HepG2 (cell line): Measurements from ENCODE around the gene ATG4B. TPM values are rescaled to one million over a fixed set of nuclear protein-coding genes. Genes with fewer than 3 reads are reported as not detected.

Experiments
- GPN1 ChIP-seq: sonication (generic); formaldehyde crosslinking; IDR thresholded peaks from 2 replicates; pipeline ENCODE4 v1.5.1; 2020; ENCODE audit warnings: missing genetic modification reagents, borderline replicate concordance
- HCFC1 ChIP-seq: fragments of 150-350 bp; IDR thresholded peaks from 2 replicates; pipeline ENCODE4 v1.6.1; 2014; ENCODE audit warnings: low read depth, low read length
- HOXA7 ChIP-seq: sonication (generic); formaldehyde crosslinking; IDR thresholded peaks from 2 replicates; pipeline ENCODE4 v1.8.1; 2022; ENCODE audit warnings: mild to moderate bottlenecking, missing genetic modification reagents, moderate library complexity
- MYC ChIP-seq: sonication (generic); formaldehyde crosslinking; IDR thresholded peaks from 2 replicates; pipeline ENCODE4 v1.9.0; 2021; ENCODE audit warnings: missing genetic modification reagents, borderline replicate concordance
- NCOA5 ChIP-seq: sonication (generic); formaldehyde crosslinking; IDR thresholded peaks from 2 replicates; pipeline ENCODE4 v1.4.0; 2020; ENCODE audit warnings: missing genetic modification reagents
- NFATC3 ChIP-seq: sonication (generic); formaldehyde crosslinking; IDR thresholded peaks from 2 replicates; pipeline ENCODE4 v1.5.1; 2020; ENCODE audit warnings: mild to moderate bottlenecking, missing genetic modification reagents
- RFXAP ChIP-seq: sonication (generic); formaldehyde crosslinking; IDR thresholded peaks from 2 replicates; pipeline ENCODE4 v1.4.0; 2020; ENCODE audit warnings: missing genetic modification reagents, borderline replicate concordance
- TSC22D2 ChIP-seq: sonication (generic); formaldehyde crosslinking; IDR thresholded peaks from 2 replicates; pipeline ENCODE4 v1.5.1; 2020; ENCODE audit warnings: missing genetic modification reagents, mild to moderate bottlenecking, borderline replicate concordance
- U2AF2 ChIP-seq: fragments of 200-400 bp; formaldehyde crosslinking; IDR thresholded peaks from 2 replicates; pipeline ENCODE4 v1.6.1; 2017; ENCODE audit warnings: low read depth, mild to moderate bottlenecking, low read length
- ZBTB38 ChIP-seq: sonication (generic); formaldehyde crosslinking; IDR thresholded peaks from 2 replicates; pipeline ENCODE4 v1.5.1; 2020; ENCODE audit warnings: mild to moderate bottlenecking, missing genetic modification reagents
- ZNF263 ChIP-seq: sonication (generic); formaldehyde crosslinking; IDR thresholded peaks from 2 replicates; pipeline ENCODE4 v1.4.0; 2020; ENCODE audit warnings: missing genetic modification reagents
- ZNF430 ChIP-seq: sonication (generic); formaldehyde crosslinking; IDR thresholded peaks from 2 replicates; pipeline ENCODE4 v1.9.0; 2021; ENCODE audit warnings: mild to moderate bottlenecking, missing genetic modification reagents
- ZNF501 ChIP-seq: sonication (generic); formaldehyde crosslinking; IDR thresholded peaks from 2 replicates; pipeline ENCODE4 v1.5.1; 2020; ENCODE audit warnings: mild to moderate bottlenecking, moderate library complexity, missing genetic modification reagents
- ZNF598 ChIP-seq: sonication (generic); formaldehyde crosslinking; IDR thresholded peaks from 2 replicates; pipeline ENCODE4 v1.5.1; 2020; ENCODE audit warnings: mild to moderate bottlenecking, missing genetic modification reagents, borderline replicate concordance
- ZNF766 ChIP-seq: sonication (generic); formaldehyde crosslinking; IDR thresholded peaks from 2 replicates; pipeline ENCODE4 v1.5.0; 2020; ENCODE audit warnings: missing genetic modification reagents, borderline replicate concordance
- ZNF777 ChIP-seq: sonication (generic); formaldehyde crosslinking; IDR thresholded peaks from 2 replicates; pipeline ENCODE4 v1.4.0; 2020; ENCODE audit warnings: missing genetic modification reagents
- polyA plus RNA-seq, 8 experiments: library from polyadenylated mRNA; depleted of rRNA in 3 of 8; stranded (reverse) in 7 of 8; unstranded in 1 of 8; fragments of >200 nt; fragmentation: Illumina TruSeq in 4 of 8; extraction: Trizol in 4 of 8; gene quantifications; 2 replicates each; pipeline versions ENCODE4 v1.2.1 to v1.2.3, GENCODE V29; 2011 to 2016; ENCODE audit warnings: low read depth in 4 of 8, missing spikeins in 1 of 8, mixed read lengths in 1 of 8; ENCODE audit not compliant: insufficient read depth in 1 of 8
- total RNA-seq, 5 experiments: library from RNA; depleted of rRNA; stranded (reverse); fragments of >200 nt; fragmentation: Illumina TruSeq; extraction: Trizol; gene quantifications; 2 replicates each; pipeline ENCODE4 v1.2.3, GENCODE V29; 2016; ENCODE audit warnings: low read depth in 1 of 5
- TF ChIP-seq, protein P1 (sequence below): sonication (generic); formaldehyde crosslinking; IDR thresholded peaks from 2 replicates; pipeline ENCODE4 v1.4.0; 2020; ENCODE audit warnings: mild to moderate bottlenecking, missing genetic modification reagents, borderline replicate concordance
- TF ChIP-seq, protein P2 (sequence below): sonication (generic); formaldehyde crosslinking; IDR thresholded peaks from 2 replicates; pipeline ENCODE4 v1.9.0; 2021; ENCODE audit warnings: missing genetic modification reagents, borderline replicate concordance
- TF ChIP-seq, protein P3 (sequence below): sonication (generic); formaldehyde crosslinking; IDR thresholded peaks from 2 replicates; pipeline ENCODE4 v1.5.1; 2020; ENCODE audit warnings: mild to moderate bottlenecking, missing genetic modification reagents, borderline replicate concordance
- TF ChIP-seq, protein P4 (sequence below): sonication (generic); formaldehyde crosslinking; IDR thresholded peaks from 2 replicates; pipeline ENCODE4 v1.5.0; 2020; ENCODE audit warnings: missing genetic modification reagents
- TF ChIP-seq, protein P5 (sequence below): IDR thresholded peaks from 2 replicates; pipeline ENCODE4 v1.6.1; 2016; ENCODE audit warnings: missing genetic modification reagents, missing compliant biosample characterization
- TF ChIP-seq, protein P6 (sequence below): sonication (generic); formaldehyde crosslinking; conservative IDR thresholded peaks from 2 replicates; pipeline ENCODE4 v1.4.0; 2020; ENCODE audit warnings: missing genetic modification reagents

Gene ATG4B
- total and polyA plus RNA-seq, 2 of the 13 experiments (the other 11 are each of a cell fraction or from before 2014, with no cell fraction given) = 95.5 to 239 TPM

DNA sequence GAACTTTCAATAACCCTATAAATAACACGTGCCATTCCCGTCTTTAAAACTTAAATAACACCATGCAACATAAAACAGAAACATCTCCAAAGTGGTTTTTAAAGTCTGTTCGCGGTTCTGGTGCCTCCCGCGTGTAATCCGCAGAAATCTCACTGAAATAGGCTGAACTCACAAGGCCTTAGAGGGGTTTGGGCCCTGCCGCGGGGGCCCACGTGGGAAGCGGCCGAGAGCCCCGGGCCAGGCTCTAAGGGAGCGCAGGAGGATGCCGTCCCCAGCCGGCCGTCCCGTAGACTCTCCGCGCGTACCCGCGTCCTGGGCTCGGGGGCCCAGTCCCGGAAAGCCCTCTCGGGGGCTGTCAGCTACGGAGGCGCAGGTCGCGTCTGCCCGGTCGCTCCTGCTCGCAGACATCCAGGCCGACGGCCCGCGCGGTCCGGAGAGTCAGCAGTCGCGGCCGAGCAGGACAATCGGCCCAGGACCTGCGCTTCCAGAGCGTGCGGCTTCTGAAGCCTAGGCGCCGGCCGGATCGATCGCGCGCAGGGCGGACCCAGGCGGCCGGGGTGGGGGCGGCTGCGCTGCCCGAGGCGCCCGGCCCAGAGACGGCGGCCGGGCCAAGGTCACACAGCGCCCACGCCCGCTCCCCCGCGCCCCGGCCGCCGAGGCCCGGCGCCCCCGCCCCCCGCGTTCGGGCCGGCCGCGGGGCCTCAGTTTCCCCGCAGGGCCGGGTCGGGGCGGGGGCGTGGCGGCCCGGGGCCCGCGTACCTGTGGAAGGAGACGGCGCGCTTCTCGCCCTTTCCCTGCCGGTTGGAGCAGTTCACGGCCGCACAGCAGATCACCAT, 1.1 kb upstream of the ATG4B start (continued):
- TF ChIP-seq NFATC3 = no peak
- TF ChIP-seq, protein P1, sequence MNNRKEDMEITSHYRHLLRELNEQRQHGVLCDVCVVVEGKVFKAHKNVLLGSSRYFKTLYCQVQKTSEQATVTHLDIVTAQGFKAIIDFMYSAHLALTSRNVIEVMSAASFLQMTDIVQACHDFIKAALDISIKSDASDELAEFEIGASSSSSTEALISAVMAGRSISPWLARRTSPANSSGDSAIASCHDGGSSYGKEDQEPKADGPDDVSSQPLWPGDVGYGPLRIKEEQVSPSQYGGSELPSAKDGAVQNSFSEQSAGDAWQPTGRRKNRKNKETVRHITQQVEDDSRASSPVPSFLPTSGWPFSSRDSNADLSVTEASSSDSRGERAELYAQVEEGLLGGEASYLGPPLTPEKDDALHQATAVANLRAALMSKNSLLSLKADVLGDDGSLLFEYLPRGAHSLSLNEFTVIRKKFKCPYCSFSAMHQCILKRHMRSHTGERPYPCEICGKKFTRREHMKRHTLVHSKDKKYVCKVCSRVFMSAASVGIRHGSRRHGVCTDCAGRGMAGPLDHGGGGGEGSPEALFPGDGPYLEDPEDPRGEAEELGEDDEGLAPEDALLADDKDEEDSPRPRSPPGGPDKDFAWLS (CRISPR knock-in tag) = no peak
- TF ChIP-seq HCFC1 = no peak
- peak; percentile 61; the same call in 1 of the 2 replicates for TF ChIP-seq ZNF598 (CRISPR knock-in tag)
- peak; percentile 58; the same call in 1 of the 2 replicates for TF ChIP-seq TSC22D2 (CRISPR knock-in tag)
- TF ChIP-seq ZNF430 (CRISPR knock-in tag) = peak; percentile 72; the same call in 1 of the 2 replicates
- TF ChIP-seq U2AF2 = no peak
- TF ChIP-seq, protein P2, sequence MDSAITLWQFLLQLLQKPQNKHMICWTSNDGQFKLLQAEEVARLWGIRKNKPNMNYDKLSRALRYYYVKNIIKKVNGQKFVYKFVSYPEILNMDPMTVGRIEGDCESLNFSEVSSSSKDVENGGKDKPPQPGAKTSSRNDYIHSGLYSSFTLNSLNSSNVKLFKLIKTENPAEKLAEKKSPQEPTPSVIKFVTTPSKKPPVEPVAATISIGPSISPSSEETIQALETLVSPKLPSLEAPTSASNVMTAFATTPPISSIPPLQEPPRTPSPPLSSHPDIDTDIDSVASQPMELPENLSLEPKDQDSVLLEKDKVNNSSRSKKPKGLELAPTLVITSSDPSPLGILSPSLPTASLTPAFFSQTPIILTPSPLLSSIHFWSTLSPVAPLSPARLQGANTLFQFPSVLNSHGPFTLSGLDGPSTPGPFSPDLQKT (CRISPR knock-in tag) = no peak
- TF ChIP-seq, protein P3, sequence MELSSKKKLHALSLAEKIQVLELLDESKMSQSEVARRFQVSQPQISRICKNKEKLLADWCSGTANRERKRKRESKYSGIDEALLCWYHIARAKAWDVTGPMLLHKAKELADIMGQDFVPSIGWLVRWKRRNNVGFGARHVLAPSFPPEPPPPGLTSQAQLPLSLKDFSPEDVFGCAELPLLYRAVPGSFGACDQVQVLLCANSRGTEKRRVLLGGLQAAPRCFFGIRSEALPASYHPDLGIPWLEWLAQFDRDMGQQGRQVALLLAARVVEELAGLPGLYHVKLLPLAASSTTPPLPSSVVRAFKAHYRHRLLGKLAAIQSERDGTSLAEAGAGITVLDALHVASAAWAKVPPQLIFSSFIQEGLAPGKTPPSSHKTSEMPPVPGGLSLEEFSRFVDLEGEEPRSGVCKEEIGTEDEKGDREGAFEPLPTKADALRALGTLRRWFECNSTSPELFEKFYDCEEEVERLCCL (CRISPR knock-in tag) = 0 out of 2 replicates have a peak, but pooled peaks have one; percentile 57
- TF ChIP-seq MYC (CRISPR knock-in tag) = peak; percentile 78; the same call in 1 of the 2 replicates
- TF ChIP-seq ZBTB38 (CRISPR knock-in tag) = peak; percentile 73
- no peak for TF ChIP-seq ZNF777 (CRISPR knock-in tag)
- no peak for TF ChIP-seq NCOA5 (CRISPR knock-in tag)
- TF ChIP-seq, protein P4, sequence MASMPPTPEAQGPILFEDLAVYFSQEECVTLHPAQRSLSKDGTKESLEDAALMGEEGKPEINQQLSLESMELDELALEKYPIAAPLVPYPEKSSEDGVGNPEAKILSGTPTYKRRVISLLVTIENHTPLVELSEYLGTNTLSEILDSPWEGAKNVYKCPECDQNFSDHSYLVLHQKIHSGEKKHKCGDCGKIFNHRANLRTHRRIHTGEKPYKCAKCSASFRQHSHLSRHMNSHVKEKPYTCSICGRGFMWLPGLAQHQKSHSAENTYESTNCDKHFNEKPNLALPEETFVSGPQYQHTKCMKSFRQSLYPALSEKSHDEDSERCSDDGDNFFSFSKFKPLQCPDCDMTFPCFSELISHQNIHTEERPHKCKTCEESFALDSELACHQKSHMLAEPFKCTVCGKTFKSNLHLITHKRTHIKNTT (CRISPR knock-in tag) = no peak
- no peak for TF ChIP-seq HOXA7
- no peak for TF ChIP-seq GPN1
- TF ChIP-seq, protein P5, sequence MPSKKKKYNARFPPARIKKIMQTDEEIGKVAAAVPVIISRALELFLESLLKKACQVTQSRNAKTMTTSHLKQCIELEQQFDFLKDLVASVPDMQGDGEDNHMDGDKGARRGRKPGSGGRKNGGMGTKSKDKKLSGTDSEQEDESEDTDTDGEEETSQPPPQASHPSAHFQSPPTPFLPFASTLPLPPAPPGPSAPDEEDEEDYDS (CRISPR knock-in tag) = no peak
- TF ChIP-seq ZNF263 (CRISPR knock-in tag) = no peak
- no peak; the same call in 1 of the 2 replicates for TF ChIP-seq ZNF501 (CRISPR knock-in tag)
- TF ChIP-seq RFXAP (CRISPR knock-in tag) = peak; percentile 46; the same call in 1 of the 2 replicates
- TF ChIP-seq ZNF766 = no peak
- TF ChIP-seq, protein P6, sequence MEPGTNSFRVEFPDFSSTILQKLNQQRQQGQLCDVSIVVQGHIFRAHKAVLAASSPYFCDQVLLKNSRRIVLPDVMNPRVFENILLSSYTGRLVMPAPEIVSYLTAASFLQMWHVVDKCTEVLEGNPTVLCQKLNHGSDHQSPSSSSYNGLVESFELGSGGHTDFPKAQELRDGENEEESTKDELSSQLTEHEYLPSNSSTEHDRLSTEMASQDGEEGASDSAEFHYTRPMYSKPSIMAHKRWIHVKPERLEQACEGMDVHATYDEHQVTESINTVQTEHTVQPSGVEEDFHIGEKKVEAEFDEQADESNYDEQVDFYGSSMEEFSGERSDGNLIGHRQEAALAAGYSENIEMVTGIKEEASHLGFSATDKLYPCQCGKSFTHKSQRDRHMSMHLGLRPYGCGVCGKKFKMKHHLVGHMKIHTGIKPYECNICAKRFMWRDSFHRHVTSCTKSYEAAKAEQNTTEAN = peak; percentile 1; the same call in 1 of the 2 replicates
